OCI-LY7 (cell line): ENCODE data around the gene IFFO2.

ENCODE experiments used
- EZH2phosphoT487 ChIP-seq: fragments of 200-600 bp; sonication (generic); IDR thresholded peaks from 2 replicates; pipeline ENCODE4 v1.6.1; 2018; ENCODE audit warnings: low read depth, borderline replicate concordance, mild to moderate bottlenecking, mixed run types, antibody characterized with exemption, low read length, moderate library complexity, mixed read lengths
- TF ChIP-seq, protein P1 (sequence below): fragments of 200-600 bp; sonication (generic); conservative IDR thresholded peaks from 2 replicates; pipeline ENCODE4 v1.5.1; 2014; ENCODE audit warnings: mild to moderate bottlenecking, antibody characterized with exemption, low read length, moderate library complexity, mixed read lengths

DNA sequence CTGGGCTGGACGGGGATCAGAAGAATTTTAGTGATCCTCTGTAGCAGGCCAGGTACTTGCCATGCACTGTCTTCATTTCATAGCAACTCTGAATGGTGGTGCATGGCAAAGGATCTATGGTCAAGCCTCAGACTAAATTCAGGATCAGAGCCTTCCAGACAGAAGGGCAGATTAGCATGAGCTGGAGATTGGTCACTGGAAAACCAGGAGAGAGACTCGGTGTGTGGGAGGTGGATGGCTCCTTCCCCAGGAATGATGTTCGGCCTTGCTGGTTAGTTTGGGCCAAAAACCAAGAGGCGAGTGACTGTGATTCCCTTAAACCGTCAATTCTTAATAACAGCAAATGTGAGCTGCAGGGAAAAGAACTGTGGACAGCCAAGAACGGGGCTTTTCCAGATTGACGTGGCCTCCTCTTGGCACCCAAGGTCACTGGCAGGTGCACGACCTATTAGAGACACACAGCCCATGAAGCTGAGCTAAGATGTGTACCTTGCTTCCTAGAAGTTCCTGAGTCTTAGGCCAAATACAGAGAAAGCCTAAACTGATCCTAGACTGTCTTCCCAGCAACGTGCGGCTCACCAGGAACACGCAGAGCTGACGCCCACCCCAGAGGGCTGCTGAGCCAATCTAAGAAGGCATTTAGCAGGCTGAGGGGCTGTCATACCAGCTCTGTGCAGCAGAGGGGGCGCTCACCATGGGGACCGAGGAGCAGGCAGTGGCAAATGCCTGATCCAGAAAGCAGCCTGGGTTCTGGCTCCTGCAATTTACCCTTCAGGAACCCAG, 72.6 kb downstream of the IFFO2 start:
- TF ChIP-seq, protein P1, sequence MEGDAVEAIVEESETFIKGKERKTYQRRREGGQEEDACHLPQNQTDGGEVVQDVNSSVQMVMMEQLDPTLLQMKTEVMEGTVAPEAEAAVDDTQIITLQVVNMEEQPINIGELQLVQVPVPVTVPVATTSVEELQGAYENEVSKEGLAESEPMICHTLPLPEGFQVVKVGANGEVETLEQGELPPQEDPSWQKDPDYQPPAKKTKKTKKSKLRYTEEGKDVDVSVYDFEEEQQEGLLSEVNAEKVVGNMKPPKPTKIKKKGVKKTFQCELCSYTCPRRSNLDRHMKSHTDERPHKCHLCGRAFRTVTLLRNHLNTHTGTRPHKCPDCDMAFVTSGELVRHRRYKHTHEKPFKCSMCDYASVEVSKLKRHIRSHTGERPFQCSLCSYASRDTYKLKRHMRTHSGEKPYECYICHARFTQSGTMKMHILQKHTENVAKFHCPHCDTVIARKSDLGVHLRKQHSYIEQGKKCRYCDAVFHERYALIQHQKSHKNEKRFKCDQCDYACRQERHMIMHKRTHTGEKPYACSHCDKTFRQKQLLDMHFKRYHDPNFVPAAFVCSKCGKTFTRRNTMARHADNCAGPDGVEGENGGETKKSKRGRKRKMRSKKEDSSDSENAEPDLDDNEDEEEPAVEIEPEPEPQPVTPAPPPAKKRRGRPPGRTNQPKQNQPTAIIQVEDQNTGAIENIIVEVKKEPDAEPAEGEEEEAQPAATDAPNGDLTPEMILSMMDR, result peak; percentile 85
- TF ChIP-seq EZH2phosphoT487, result no peak
